Mesodermal cell (in vitro differentiated cells): ENCODE results near the gene PYGO2.

Experiments
- H3K27ac ChIP-seq: 2 replicates; pipeline ENCODE4 v1.7.0; 2013; ENCODE audit warnings: mild to moderate bottlenecking, low read depth, low read length, moderate library complexity; ENCODE audit not compliant: severe bottlenecking
- H3K36me3 ChIP-seq: 2 replicates; pipeline ENCODE4 v1.7.1; 2013; ENCODE audit warnings: mild to moderate bottlenecking, low read length, moderate library complexity; ENCODE audit not compliant: control insufficient read depth, insufficient read depth
- H3K4me1 ChIP-seq: one replicate; pipeline ENCODE4 v1.7.1; 2013; ENCODE audit warnings: mild to moderate bottlenecking, low read length; ENCODE audit not compliant: insufficient read depth, control insufficient read depth, poor library complexity, severe bottlenecking
- H3K4me3 ChIP-seq: 2 replicates; pipeline ENCODE4 v1.7.0; 2013; ENCODE audit warnings: low read length, control low read depth, mild to moderate bottlenecking; ENCODE audit not compliant: insufficient read depth, poor library complexity, severe bottlenecking; ENCODE audit errors: extremely low read depth
- H3K9me3 ChIP-seq: 2 replicates; pipeline ENCODE4 v1.7.1; 2013; ENCODE audit warnings: mild to moderate bottlenecking, low read length, moderate library complexity; ENCODE audit not compliant: control insufficient read depth
- WGBS, 2 experiments: methylation state at CpG; one replicate each; pipeline ENCODE4 v1.1.5; 2013; ENCODE audit warnings: missing lambda C conversion rate in 2 of 2; ENCODE audit not compliant: insufficient coverage in 2 of 2; 5-methylcytosine and 5-hydroxymethylcytosine counted together

The PYGO2 gene

DNA sequence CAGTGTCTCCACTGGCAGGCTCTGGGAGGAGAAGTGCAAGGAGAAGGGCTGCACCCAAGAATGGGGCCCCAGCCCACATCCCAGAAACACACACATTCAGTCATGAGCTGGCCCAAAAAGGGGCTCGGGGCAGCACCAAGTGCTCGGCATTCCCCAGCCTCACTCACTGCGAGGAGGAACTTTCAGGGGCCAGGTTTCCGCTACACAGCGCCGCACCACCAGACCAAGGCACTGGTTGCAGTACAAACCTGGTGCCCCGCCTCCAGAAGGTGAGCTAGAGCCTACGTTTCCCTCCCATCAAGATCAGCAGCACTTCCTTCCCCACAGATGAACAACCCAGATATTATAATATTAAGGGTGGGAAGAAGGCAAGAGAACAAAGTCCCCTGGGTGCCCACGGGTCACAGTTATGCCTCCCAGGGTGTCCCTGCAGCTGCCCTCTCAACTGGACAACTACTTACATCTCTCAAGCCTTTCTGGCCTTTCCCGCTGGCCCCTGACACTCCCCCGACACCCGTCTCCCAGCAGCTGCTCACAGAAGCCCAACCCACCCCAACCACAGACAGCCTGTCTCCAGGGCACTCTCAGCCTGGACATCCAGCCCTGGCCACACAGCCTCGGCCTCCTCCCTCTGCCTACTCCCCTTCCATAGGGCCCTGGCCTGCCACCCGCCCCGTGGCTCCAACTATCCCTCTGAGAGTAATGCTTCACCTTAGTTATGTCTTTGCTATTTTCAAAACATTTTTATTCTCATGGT, 9.5 kb downstream of the PYGO2 start:
- Histone ChIP-seq H3K27ac (no peak overlapping the region), H3K4me1 (peaks cover 24% of the 10 kb centered on the region), H3K9me3 (no peaks in the 10 kb centered on the region), H3K36me3 (peaks cover 27% of the 10 kb centered on the region), H3K4me3 (no peak overlapping the region)
- WGBS, 2 experiments, result 86 to 91% methylated on average over 10 to 14 of the region's 15 CpGs

DNA sequence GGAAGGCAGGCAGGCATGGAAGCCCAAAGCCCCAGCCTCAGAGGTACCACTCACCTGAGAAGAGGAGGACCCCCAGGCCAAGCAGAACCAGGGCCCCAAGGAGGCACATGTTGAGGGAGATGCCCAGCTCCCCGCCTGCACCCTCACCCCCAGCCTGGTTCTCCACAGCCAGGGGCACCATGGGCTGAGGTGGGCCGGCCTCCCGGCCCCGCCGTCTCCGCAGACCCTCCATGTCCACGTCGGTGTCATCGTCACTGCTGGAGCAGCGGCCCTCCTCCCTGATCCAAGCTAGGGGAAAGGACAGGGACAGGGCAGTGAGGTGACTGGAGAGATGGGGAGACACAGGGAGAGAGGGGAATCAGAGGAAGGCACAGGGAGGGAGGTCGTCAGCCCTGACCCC, 13.5 kb downstream of the PYGO2 start:
- 93 to 97% methylated on average over 6 to 11 of the region's 11 CpGs for WGBS, 2 experiments
- H3K4me1 ChIP-seq, result no peaks in the 10 kb centered on the region
- no peak overlapping the region for H3K27ac ChIP-seq
- peaks cover 45% of the 10 kb centered on the region for H3K36me3 ChIP-seq
- no peaks in the 10 kb centered on the region for H3K9me3 ChIP-seq
- no peak overlapping the region for H3K4me3 ChIP-seq

DNA sequence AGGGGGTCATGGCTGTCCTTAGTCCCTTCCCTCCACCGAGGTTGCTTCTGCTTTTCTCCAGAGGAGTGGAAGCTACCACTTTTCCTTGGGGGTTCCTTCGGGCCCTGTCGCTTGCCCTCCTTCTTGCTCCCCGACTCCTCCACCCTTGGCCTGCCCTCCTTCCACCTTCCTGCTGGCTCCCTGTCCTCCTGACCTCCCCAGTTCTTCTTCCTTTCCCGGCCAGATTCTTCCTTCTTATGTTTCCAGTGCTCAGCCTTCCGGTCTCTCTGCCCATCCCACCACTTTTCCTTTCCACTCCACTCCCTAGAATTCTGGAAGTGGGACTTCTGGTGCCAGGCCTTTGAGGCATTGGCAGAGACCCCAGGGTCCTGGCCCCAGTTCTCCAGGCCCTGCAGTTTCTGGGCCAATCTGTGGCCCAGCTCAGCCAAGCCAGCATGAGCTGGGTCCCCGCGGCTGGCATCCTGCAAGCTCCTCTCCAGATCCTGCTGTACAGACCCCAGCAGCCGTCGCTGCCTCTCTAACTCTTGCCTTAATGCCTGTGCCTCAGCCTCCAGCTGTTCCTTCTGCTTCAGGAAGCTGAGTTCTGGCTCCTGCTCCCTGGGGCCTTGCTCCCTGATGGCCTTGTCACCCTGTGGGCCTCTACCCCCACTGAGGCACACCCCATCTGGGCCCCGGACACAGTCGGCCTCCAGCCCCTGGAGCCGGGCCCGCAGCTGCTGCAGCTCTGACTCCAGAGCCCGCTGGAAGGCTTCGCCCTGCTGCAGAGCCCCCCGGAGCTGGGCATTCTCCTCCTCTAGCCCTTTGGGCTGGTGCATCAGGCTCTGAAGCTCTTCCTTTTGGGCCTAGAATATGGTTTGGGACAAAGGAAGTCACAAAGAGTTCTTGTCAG, 15.4 kb downstream of the PYGO2 start:
- Histone ChIP-seq H3K4me1 (peaks cover 9% of the 10 kb centered on the region), H3K27ac (no peak overlapping the region), H3K9me3 (no peaks in the 10 kb centered on the region), H3K4me3 (no peak overlapping the region), H3K36me3 (peaks cover 45% of the 10 kb centered on the region)
- WGBS, 2 experiments, result 92 to 95% methylated on average over 15 of the region's 17 CpGs

DNA sequence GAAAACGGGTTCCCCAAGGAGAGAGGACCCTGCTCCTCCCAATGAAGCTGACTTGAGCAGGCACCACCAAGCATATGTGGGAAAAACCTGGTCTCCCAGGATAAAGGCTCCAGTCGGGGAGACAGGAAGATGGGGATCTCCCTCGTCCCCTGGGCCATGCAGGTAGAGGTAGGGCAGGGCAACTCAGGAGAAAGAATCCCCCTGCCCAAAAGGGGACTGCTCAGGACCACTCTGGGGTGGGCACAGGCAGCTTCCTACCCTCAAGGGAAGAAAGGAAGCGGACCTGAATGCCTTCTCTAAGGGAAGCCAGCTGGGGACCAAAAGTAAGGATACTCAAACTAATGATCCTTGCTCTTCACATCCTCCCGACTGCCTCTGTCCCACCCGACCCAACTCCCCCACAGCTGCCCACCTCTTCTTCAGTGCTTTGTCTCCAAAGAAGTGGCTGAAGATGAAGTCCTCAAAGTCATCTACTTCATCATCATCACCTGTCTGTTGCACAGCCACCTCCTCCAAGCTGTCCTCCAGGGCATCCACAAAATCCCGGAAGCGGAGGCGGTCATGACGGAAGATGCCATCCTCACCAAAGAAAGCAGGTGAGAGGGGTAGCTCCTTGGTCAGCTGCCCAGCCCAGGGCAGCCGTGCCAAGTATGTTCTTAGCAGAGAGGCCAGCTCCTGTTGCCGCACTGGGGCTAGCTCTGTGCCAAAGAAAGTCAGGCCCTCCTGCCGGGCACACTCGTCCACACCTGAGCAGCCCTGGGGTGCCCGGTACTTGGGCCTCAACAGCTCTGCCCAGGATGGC, 16.2 kb downstream of the PYGO2 start:
- Histone ChIP-seq H3K9me3 (no peaks in the 10 kb centered on the region), H3K4me3 (no peak overlapping the region), H3K4me1 (peaks cover 11% of the 10 kb centered on the region), H3K36me3 (peaks cover 36% of the 10 kb centered on the region), H3K27ac (no peak overlapping the region)
- 89 to 92% methylated on average over 12 to 14 of the region's 15 CpGs for WGBS, 2 experiments

DNA sequence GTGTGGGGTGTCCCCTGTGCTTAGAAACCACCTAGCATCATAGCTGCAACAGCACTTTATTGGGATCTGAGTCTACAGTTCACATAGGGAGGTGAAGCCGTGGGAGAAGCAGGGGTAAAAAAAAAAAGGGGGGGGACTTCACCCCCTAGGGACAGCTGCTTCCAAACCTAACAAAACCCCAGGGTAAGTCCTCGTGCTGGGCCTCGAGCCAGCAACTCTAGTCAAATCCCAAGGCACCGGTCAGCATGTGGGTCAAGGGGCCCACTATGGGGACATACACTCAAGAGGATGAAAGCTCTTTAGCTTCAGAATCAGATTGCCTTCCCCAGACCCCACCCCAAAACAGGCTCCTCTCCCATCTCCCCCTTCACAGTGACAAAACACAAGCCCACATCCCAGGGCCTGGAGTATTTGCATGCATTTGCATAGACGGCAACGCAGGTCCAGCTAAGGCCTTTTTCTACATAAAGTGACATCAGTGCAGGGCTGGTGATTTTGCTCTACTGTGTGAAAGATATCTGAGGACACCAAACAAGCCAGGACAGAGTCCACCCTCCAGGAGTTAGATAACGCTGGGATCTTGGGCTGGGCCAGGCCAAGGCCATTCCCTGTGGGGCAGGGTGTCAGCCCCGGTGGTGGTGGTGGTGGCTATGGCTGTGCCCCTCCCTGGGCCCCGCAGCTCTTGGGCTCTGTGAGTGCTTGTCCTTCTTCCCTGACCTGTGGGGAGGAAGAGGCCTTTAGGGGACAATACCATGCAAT, 17.0 kb downstream of the PYGO2 start:
- Histone ChIP-seq H3K4me3 (no peak overlapping the region), H3K4me1 (peaks cover 11% of the 10 kb centered on the region), H3K27ac (no peak overlapping the region), H3K36me3 (peaks cover 34% of the 10 kb centered on the region), H3K9me3 (no peaks in the 10 kb centered on the region)
- 85 to 94% methylated on average over 5 to 7 of the region's 9 CpGs for WGBS, 2 experiments

DNA sequence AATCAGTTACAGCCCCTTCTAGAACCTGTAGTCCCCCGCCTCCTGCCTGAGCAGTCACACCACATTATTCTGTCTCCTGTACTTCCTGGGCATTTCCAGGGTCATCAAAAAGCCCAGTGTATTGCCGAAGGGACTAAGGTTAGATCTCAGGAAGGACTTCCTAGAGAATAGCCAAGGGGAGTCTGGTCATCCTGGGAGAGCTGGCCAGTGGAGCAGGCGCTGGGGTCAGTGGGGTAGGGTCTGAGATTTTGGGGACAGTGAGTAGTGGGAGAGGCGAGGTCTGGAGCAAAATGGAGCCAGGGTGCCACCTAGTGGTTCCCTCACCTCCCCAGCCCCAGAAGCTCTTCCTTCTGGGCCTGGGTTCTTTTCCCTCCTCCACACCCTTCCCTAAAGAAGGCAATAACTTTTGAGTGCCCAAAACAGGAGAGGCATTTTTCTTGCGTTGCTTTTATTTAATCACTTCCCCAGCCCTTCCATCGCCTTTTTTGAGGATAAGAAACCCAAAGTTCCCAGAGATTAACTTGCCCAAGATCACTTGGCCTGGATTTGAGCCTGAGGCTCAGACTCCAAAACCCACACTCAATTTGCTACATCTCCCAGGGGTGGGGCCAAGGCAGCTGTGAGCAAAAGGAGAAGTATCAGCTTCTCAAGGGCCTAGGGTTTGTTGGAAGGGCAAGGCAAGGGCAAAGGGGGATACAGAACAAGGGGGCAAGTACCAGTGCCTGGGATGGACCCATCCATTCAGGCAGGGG, 17.8 kb downstream of the PYGO2 start:
- peaks cover 34% of the 10 kb centered on the region for H3K36me3 ChIP-seq
- H3K27ac ChIP-seq, result no peak overlapping the region
- H3K4me3 ChIP-seq, result no peak overlapping the region
- no peaks in the 10 kb centered on the region for H3K9me3 ChIP-seq
- peaks cover 11% of the 10 kb centered on the region for H3K4me1 ChIP-seq
- WGBS, 2 experiments, result 10 to 52% methylated on average over 2 to 5 of the region's 6 CpGs

DNA sequence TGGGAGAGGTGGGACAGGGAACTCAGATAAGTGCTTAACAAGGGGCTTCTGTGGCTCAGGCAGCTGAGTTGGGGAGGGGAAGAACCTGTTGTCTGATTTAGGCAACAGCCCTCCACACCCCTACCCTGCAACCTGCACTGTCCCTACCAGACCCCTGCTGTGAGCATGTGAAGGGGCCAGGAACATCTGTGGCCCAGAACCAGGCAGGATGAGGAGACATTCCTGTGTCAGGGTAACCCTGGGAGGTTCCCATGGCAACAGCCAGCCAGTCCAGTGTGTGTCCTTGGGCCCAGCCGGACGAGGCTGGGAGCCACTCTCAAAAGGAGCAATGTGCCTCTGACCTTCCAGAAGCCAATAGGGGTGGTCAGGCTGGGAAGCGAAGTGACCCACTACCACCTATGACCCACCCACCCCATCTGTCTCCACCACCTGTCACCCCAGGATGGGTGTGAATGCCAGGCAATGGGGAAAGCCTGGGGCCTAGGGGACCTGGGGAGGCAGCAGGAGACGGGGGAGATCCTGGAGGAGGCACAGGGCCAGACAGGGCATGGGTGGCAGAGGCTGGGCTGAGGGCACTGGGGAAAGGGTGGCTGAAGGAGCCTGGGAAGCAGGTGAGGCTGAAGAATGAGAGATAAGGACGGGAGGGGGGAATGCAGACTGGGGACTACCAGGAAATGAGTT, 20.1 kb downstream of the PYGO2 start:
- no peaks in the 10 kb centered on the region for H3K9me3 ChIP-seq
- H3K27ac ChIP-seq, result peak overlapping the region; percentile 16
- peaks cover 19% of the 10 kb centered on the region for H3K36me3 ChIP-seq
- H3K4me1 ChIP-seq, result peaks cover 11% of the 10 kb centered on the region
- no peak overlapping the region for H3K4me3 ChIP-seq
- 70 to 85% methylated on average over 3 to 4 of the region's 5 CpGs for whole genome bisulfite sequencing, 2 experiments

DNA sequence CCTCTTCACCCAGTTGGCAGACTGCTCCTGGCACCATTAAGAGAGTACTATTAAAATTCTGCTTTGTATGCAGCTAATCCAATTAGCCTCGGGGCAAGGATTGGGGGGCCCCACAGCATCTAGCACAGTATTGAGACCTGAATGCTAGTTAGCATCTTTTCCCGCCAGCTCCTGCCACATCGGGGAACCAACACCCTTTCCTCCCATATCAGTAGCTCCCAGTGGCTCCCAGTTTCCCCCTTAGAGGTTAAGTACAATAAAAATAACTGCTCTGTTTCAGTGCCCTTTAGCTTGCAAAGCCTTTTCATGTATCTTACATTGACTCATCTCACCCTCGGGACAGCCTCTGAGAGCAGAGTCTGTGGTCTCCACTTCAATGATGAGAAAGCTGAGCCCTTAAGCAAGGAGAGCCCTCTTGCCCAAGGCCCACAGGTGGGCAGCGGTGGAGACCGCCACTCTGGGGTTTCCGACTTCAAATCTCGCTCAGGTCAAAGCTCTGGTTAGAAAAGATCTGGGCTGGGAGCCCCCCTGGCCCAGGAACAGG, 20.9 kb downstream of the PYGO2 start:
- Histone ChIP-seq H3K36me3 (peaks cover 13% of the 10 kb centered on the region), H3K4me1 (peaks cover 11% of the 10 kb centered on the region), H3K27ac (no peak overlapping the region), H3K9me3 (no peaks in the 10 kb centered on the region), H3K4me3 (no peak overlapping the region)
- 94% methylated on average over 7 to 8 of the region's 8 CpGs for WGBS, 2 experiments

DNA sequence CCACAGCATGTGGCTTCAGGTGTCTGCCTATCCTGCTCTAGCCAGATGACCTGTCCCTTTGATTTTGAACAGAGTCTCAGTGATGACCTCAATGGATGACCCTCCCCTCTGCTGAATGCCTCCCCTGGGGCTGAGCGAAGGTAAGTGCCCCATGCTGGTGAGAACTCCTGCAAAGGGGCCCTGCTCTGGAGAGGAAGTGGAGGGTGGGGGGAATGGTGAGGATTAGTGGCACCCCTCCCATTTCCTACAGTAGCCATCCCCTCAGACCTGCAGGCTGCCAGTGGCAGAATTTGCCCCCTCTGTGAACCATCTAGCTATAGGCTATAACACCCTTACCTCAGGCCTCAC, 21.4 kb downstream of the PYGO2 start:
- Histone ChIP-seq H3K9me3 (no peaks in the 10 kb centered on the region), H3K4me1 (peaks cover 11% of the 10 kb centered on the region), H3K27ac (no peak overlapping the region), H3K36me3 (peaks cover 9% of the 10 kb centered on the region), H3K4me3 (no peak overlapping the region)
- WGBS, 2 experiments, result no CpG with 5 or more reads among the region's 1 CpG
